ENCODE results near the gene ATP1A1. TPM values are rescaled to one million over a fixed set of nuclear protein-coding genes. Genes with fewer than 3 reads are reported as not detected.

Gene ATP1A1
- total RNA-seq, 1 donor = 122 TPM

- Histone ChIP-seq H3K4me3 (ENCODE audit: insufficient read depth, low read length) (no peak overlapping the region), H3K4me2 (ENCODE audit: insufficient read depth, low read length) (no peak overlapping the region), H3K27ac (ENCODE audit: low read depth, low read length) (no peak overlapping the region), H4K20me1 (ENCODE audit: insufficient read depth, low read length) (no peaks in the 10 kb centered on the region), H3K27me3 (ENCODE audit: insufficient read depth, low read length) (no peaks in the 10 kb centered on the region), H2AFZ (ENCODE audit: low read length) (no peak overlapping the region), H3K9me3 (ENCODE audit: low read depth, low read length) (no peaks in the 10 kb centered on the region), H3K79me2 (ENCODE audit: insufficient read depth, low read length) (peaks cover 8% of the 10 kb centered on the region), H3K36me3 (ENCODE audit: insufficient read depth, low read length) (no peaks in the 10 kb centered on the region), H3K4me1 (ENCODE audit: insufficient read depth, low read length) (peaks cover 23% of the 10 kb centered on the region)
- TF ChIP-seq CTCF (IDR thresholded peaks at IDR 0.05; ENCODE audit: extremely low read depth, low read depth, low read length) = no peak
- peak; percentile 3 for DNase-seq (ENCODE audit: insufficient read length, low spot score, missing footprints)
These were observed 42.9 kb downstream of the ATP1A1 start for GRCh38 chr1:116415699-116416533.

- Histone ChIP-seq H3K27me3 (ENCODE audit: insufficient read depth, low read length) (no peaks in the 10 kb centered on the region), H3K4me2 (ENCODE audit: insufficient read depth, low read length) (peak overlapping the region; percentile 94), H3K4me1 (ENCODE audit: insufficient read depth, low read length) (peaks cover 16% of the 10 kb centered on the region), H3K27ac (ENCODE audit: low read depth, low read length) (no peak overlapping the region), H3K4me3 (ENCODE audit: insufficient read depth, low read length) (no peak overlapping the region), H3K9me3 (ENCODE audit: low read depth, low read length) (no peaks in the 10 kb centered on the region), H3K79me2 (ENCODE audit: insufficient read depth, low read length) (peaks cover 8% of the 10 kb centered on the region), H4K20me1 (ENCODE audit: insufficient read depth, low read length) (no peaks in the 10 kb centered on the region), H2AFZ (ENCODE audit: low read length) (no peak overlapping the region), H3K36me3 (ENCODE audit: insufficient read depth, low read length) (no peaks in the 10 kb centered on the region)
- no peak for DNase-seq (ENCODE audit: insufficient read length, low spot score, missing footprints)
- no peak for TF ChIP-seq CTCF (IDR thresholded peaks at IDR 0.05; ENCODE audit: extremely low read depth, low read depth, low read length)
These were observed 43.9 kb downstream of the ATP1A1 start for GRCh38 chr1:116416854-116417513.

GRCh38 chr1:116417678-116418077, 44.6 kb downstream of the ATP1A1 start:
- no peak for TF ChIP-seq CTCF (IDR thresholded peaks at IDR 0.05; ENCODE audit: extremely low read depth, low read depth, low read length)
- Histone ChIP-seq H3K4me3 (ENCODE audit: insufficient read depth, low read length) (peak overlapping the region; percentile 88), H3K36me3 (ENCODE audit: insufficient read depth, low read length) (no peaks in the 10 kb centered on the region), H3K79me2 (ENCODE audit: insufficient read depth, low read length) (peaks cover 8% of the 10 kb centered on the region), H3K4me2 (ENCODE audit: insufficient read depth, low read length) (peak overlapping the region; percentile 94), H3K9me3 (ENCODE audit: low read depth, low read length) (no peaks in the 10 kb centered on the region), H3K4me1 (ENCODE audit: insufficient read depth, low read length) (peaks cover 12% of the 10 kb centered on the region), H2AFZ (ENCODE audit: low read length) (peak overlapping the region; percentile 95), H4K20me1 (ENCODE audit: insufficient read depth, low read length) (no peaks in the 10 kb centered on the region), H3K27ac (ENCODE audit: low read depth, low read length) (peak overlapping the region; percentile 68), H3K27me3 (ENCODE audit: insufficient read depth, low read length) (no peaks in the 10 kb centered on the region)
- DNase-seq (ENCODE audit: insufficient read length, low spot score, missing footprints) = no peak

Measured in osteoblast (primary cell).